Fibroblast of lung (primary cell): ENCODE results near the gene GOT1. TPM values are rescaled to one million over a fixed set of nuclear protein-coding genes. Genes with fewer than 3 reads are reported as not detected.
A peak's percentile ranks its signal among the peaks of the same experiment; 100 is the strongest.

Experiments used
- DNase-seq, 2 donors: peaks; one replicate each; pipeline versions ENCODE4 v3.0.0 to v3.0.0-alpha.2; 2010; ENCODE audit warnings: low read depth in 2 of 2
- H2AFZ ChIP-seq: 2 replicates; pipeline ENCODE4 v1.5.1; 2012; ENCODE audit warnings: low read length, control low read depth, inconsistent platforms
- H3K27ac ChIP-seq: 2 replicates; pipeline ENCODE4 v1.5.1; 2011; ENCODE audit warnings: low read length, control low read depth; ENCODE audit not compliant: insufficient read depth
- H3K27me3 ChIP-seq: 2 replicates; pipeline ENCODE4 v1.5.1; 2011; ENCODE audit warnings: mild to moderate bottlenecking, low read length; ENCODE audit not compliant: control insufficient read depth, insufficient read depth
- H3K36me3 ChIP-seq: 2 replicates; pipeline ENCODE4 v1.5.1; 2011; ENCODE audit warnings: low read length; ENCODE audit not compliant: control insufficient read depth, insufficient read depth
- H3K4me1 ChIP-seq: 2 replicates; pipeline ENCODE4 v1.5.1; 2011; ENCODE audit warnings: low read length; ENCODE audit not compliant: control insufficient read depth, insufficient read depth; ENCODE audit errors: extremely low read depth
- H3K4me2 ChIP-seq: 2 replicates; pipeline ENCODE4 v1.5.1; 2011; ENCODE audit warnings: low read length, control low read depth; ENCODE audit not compliant: insufficient read depth; ENCODE audit errors: extremely low read depth
- H3K4me3 ChIP-seq, 4 experiments: fragments of 200-600 bp in 1 of 4; sonication (generic) in 1 of 4; replicated peaks in 1 of 4; 2 replicates each; pipeline ENCODE4 v1.5.1; 2011 to 2016; ENCODE audit warnings: low read length in 4 of 4, low read depth in 3 of 4, mild to moderate bottlenecking in 3 of 4, control low read depth in 2 of 4, inconsistent platforms in 1 of 4, mixed read lengths in 1 of 4; ENCODE audit not compliant: insufficient read depth in 1 of 4; ENCODE audit errors: control extremely low read depth in 1 of 4
- H3K79me2 ChIP-seq: 2 replicates; pipeline ENCODE4 v1.5.1; 2012; ENCODE audit warnings: mild to moderate bottlenecking, low read length, inconsistent platforms; ENCODE audit not compliant: control insufficient read depth, insufficient read depth
- H3K9ac ChIP-seq: 2 replicates; pipeline ENCODE4 v1.5.1; 2011; ENCODE audit warnings: mild to moderate bottlenecking, low read length, control low read depth; ENCODE audit not compliant: insufficient read depth
- H3K9me3 ChIP-seq: 2 replicates; pipeline ENCODE4 v1.5.1; 2012; ENCODE audit warnings: low read depth, low read length; ENCODE audit not compliant: control insufficient read depth, insufficient read depth
- H4K20me1 ChIP-seq: 2 replicates; pipeline ENCODE4 v1.5.1; 2011; ENCODE audit warnings: low read length; ENCODE audit not compliant: control insufficient read depth, insufficient read depth; ENCODE audit errors: extremely low read depth
- CTCF ChIP-seq, 2 donors: IDR thresholded peaks in 1 of 2; conservative IDR thresholded peaks in 1 of 2; 1 replicate in 1 of 2; 2 replicates in 1 of 2; pipeline ENCODE4 v1.5.1; 2011 to 2012; ENCODE audit warnings: low read length in 2 of 2, control low read depth in 1 of 2, inconsistent platforms in 1 of 2, low read depth in 1 of 2, mild to moderate bottlenecking in 1 of 2
- EZH2 ChIP-seq: IDR thresholded peaks from 2 replicates; pipeline ENCODE4 v1.5.1; 2012; ENCODE audit warnings: low read length, control low read depth, mild to moderate bottlenecking; ENCODE audit errors: missing control alignments
- polyA plus RNA-seq, 2 donors: library from polyadenylated mRNA; depleted of rRNA in 1 of 2; stranded (reverse) in 1 of 2; unstranded in 1 of 2; fragments of >200 nt; gene quantifications; 2 replicates each; pipeline ENCODE4 v1.2.1, GENCODE V29; 2011 to 2012; ENCODE audit warnings: missing spikeins in 1 of 2
- total RNA-seq: library from RNA; depleted of rRNA; stranded (reverse); fragments of >200 nt; gene quantifications from 2 replicates; pipeline ENCODE4 v1.2.1, GENCODE V29; 2014

GOT1 gene
- total and polyA plus RNA-seq, 2 donors (not counting 1 experiment from before 2014, with no cell fraction given): 20.8 to 52.2 TPM

- H3K4me3 ChIP-seq: no peak overlapping the region
- H3K79me2 ChIP-seq: no peaks in the 10 kb centered on the region
- no peak overlapping the region for H3K9ac ChIP-seq
- no peak overlapping the region for H2AFZ ChIP-seq
- no peak overlapping the region for H3K27ac ChIP-seq
- DNase-seq: no peak
- no peaks in the 10 kb centered on the region for H3K36me3 ChIP-seq
- peaks cover 9% of the 10 kb centered on the region for H3K27me3 ChIP-seq
- no peaks in the 10 kb centered on the region for H4K20me1 ChIP-seq
- TF ChIP-seq CTCF (conservative IDR thresholded peaks at IDR 0.05 in 1 of 2, IDR thresholded peaks at IDR 0.05 in 1 of 2; ENCODE audit: low read depth in 1 of 2, low read length in 2 of 2): no peak
- no peak for TF ChIP-seq EZH2
- H3K9me3 ChIP-seq: no peaks in the 10 kb centered on the region
- no peak overlapping the region for H3K4me2 ChIP-seq
- peaks cover 2% of the 10 kb centered on the region for H3K4me1 ChIP-seq
Measured at GRCh38 chr10:99456207-99456930, 25.9 kb upstream of the GOT1 start.

GRCh38 chr10:99451981-99452380, 21.6 kb upstream of the GOT1 start:
- H3K9ac ChIP-seq: no peak overlapping the region
- no peak for TF ChIP-seq EZH2
- TF ChIP-seq CTCF (conservative IDR thresholded peaks at IDR 0.05 in 1 of 2, IDR thresholded peaks at IDR 0.05 in 1 of 2; ENCODE audit: low read depth in 1 of 2, low read length in 2 of 2): no peak
- H3K27me3 ChIP-seq: peaks cover 25% of the 10 kb centered on the region
- H2AFZ ChIP-seq: no peak overlapping the region
- no peaks in the 10 kb centered on the region for H3K9me3 ChIP-seq
- no peaks in the 10 kb centered on the region for H3K79me2 ChIP-seq
- H3K4me3 ChIP-seq: no peak overlapping the region
- no peak overlapping the region for H3K4me2 ChIP-seq
- no peaks in the 10 kb centered on the region for H3K36me3 ChIP-seq
- H4K20me1 ChIP-seq: no peaks in the 10 kb centered on the region
- H3K27ac ChIP-seq: no peak overlapping the region
- DNase-seq: no peak
- H3K4me1 ChIP-seq: no peaks in the 10 kb centered on the region

GRCh38 chr10:99451499-99451788, 21.0 kb upstream of the GOT1 start:
- no peak overlapping the region for H2AFZ ChIP-seq
- no peak overlapping the region for H3K9ac ChIP-seq
- TF ChIP-seq CTCF (conservative IDR thresholded peaks at IDR 0.05 in 1 of 2, IDR thresholded peaks at IDR 0.05 in 1 of 2; ENCODE audit: low read depth in 1 of 2, low read length in 2 of 2): no peak
- TF ChIP-seq EZH2: peak; percentile 47
- H3K36me3 ChIP-seq: no peaks in the 10 kb centered on the region
- H3K4me2 ChIP-seq: no peak overlapping the region
- H3K27ac ChIP-seq: no peak overlapping the region
- H4K20me1 ChIP-seq: no peaks in the 10 kb centered on the region
- no peak for DNase-seq
- peaks cover 29% of the 10 kb centered on the region for H3K27me3 ChIP-seq
- no peaks in the 10 kb centered on the region for H3K9me3 ChIP-seq
- H3K79me2 ChIP-seq: no peaks in the 10 kb centered on the region
- H3K4me1 ChIP-seq: no peaks in the 10 kb centered on the region
- no peak overlapping the region for H3K4me3 ChIP-seq
